ENCODE data around the gene MAP2. TPM values are rescaled to one million over a fixed set of nuclear protein-coding genes. Genes with fewer than 3 reads are reported as not detected.
A peak's percentile ranks its signal among the peaks of the same experiment; 100 is the strongest.

Gene MAP2
- total RNA-seq, 1 donor from 2014 or later: 16.5 TPM

DNA sequence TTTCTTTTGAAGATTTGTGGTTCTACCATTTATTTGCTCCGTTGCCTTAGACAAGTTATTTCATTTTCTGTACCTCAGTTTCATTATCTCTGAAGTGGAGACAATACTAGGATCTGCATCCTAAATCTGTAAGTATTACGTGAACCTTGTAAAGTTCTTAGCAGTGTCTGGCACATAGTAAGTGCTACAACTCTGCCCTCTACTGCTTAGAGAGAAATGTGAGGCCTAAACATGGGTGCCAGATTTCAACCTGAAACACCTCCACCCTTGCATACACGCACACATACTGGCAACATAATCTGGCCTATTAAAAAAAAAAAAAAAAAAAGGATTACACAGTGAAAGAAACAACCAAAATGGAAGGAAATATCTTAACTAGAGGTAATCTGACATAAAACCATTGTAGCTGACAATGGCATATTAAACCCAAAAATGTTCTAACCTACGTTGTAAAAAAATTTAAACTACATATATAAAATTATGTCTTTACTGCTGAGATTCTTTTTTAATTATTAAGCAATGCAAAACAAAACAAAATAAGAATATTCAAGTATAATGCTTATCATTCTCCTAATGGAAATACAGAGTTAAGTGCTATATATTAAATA, 132.6 kb downstream of the MAP2 start:
- no peak for DNase-seq (ENCODE audit: low spot score, unreplicated experiment)
- H3K27me3 Mint-ChIP-seq: no peaks in the 10 kb centered on the region
- H3K9me3 Mint-ChIP-seq (ENCODE audit: low read depth): no peaks in the 10 kb centered on the region
- H3K36me3 Mint-ChIP-seq (ENCODE audit: insufficient read depth): no peaks in the 10 kb centered on the region
- no peaks in the 10 kb centered on the region for H3K4me1 Mint-ChIP-seq (ENCODE audit: low read depth)
- H3K27ac Mint-ChIP-seq: no peak overlapping the region
- TF ChIP-seq, protein P1, sequence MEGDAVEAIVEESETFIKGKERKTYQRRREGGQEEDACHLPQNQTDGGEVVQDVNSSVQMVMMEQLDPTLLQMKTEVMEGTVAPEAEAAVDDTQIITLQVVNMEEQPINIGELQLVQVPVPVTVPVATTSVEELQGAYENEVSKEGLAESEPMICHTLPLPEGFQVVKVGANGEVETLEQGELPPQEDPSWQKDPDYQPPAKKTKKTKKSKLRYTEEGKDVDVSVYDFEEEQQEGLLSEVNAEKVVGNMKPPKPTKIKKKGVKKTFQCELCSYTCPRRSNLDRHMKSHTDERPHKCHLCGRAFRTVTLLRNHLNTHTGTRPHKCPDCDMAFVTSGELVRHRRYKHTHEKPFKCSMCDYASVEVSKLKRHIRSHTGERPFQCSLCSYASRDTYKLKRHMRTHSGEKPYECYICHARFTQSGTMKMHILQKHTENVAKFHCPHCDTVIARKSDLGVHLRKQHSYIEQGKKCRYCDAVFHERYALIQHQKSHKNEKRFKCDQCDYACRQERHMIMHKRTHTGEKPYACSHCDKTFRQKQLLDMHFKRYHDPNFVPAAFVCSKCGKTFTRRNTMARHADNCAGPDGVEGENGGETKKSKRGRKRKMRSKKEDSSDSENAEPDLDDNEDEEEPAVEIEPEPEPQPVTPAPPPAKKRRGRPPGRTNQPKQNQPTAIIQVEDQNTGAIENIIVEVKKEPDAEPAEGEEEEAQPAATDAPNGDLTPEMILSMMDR (IDR thresholded peaks at IDR 0.05; ENCODE audit: unreplicated experiment): peak; percentile 41
- H3K4me3 Mint-ChIP-seq (ENCODE audit: low read depth): no peak overlapping the region

DNA sequence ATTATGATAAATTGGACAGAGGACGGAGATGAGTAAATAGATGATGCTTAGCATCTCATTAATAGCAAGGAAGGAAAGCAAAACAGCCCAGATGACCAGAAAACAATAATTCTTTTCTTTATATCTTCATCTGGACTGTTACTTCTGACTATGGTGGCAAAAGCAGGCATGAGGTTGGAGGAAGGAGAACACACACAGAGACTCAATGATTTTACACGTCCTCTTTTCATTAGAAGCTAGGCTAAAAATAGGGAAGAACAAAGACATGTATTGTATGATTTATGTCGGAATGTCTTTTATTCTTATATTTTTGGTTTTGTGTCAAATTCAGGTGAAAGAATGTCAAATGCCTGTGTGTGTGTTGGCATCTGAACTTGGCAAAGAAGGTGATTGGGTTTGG, 137.1 kb downstream of the MAP2 start:
- Mint-ChIP-seq H3K4me1 (ENCODE audit: low read depth) (peaks cover 6% of the 10 kb centered on the region), H3K4me3 (ENCODE audit: low read depth) (no peak overlapping the region), H3K36me3 (ENCODE audit: insufficient read depth) (no peaks in the 10 kb centered on the region), H3K27me3 (no peaks in the 10 kb centered on the region), H3K9me3 (ENCODE audit: low read depth) (no peaks in the 10 kb centered on the region), H3K27ac (no peak overlapping the region)
- no peak for DNase-seq (ENCODE audit: low spot score, unreplicated experiment)
- TF ChIP-seq, protein P1 (IDR thresholded peaks at IDR 0.05; ENCODE audit: unreplicated experiment): no peak

DNA sequence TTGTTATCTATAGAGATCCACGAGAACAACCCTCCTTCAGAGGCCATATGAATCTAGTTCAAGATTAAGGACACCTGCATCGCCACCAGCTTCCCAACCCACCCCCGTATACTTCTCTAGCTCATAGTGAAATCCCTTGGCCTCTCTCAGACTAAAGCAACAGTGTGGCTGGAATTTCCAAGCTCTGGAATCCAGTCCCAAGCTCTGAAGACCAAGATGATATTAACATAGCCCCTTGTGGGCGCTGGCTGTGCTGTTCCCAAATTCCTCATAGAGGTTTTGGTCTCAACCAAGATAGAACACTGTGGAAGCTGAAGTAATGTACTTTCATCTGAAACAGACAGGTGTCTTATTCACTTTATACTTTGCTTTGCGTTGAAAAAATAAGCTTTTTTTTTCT, 139.6 kb downstream of the MAP2 start:
- H3K36me3 Mint-ChIP-seq (ENCODE audit: insufficient read depth): no peaks in the 10 kb centered on the region
- H3K4me3 Mint-ChIP-seq (ENCODE audit: low read depth): no peak overlapping the region
- no peaks in the 10 kb centered on the region for H3K27me3 Mint-ChIP-seq
- H3K27ac Mint-ChIP-seq: no peak overlapping the region
- DNase-seq (ENCODE audit: low spot score, unreplicated experiment): no peak
- TF ChIP-seq, protein P1 (IDR thresholded peaks at IDR 0.05; ENCODE audit: unreplicated experiment): no peak
- no peaks in the 10 kb centered on the region for H3K9me3 Mint-ChIP-seq (ENCODE audit: low read depth)
- peaks cover 14% of the 10 kb centered on the region for H3K4me1 Mint-ChIP-seq (ENCODE audit: low read depth)

DNA sequence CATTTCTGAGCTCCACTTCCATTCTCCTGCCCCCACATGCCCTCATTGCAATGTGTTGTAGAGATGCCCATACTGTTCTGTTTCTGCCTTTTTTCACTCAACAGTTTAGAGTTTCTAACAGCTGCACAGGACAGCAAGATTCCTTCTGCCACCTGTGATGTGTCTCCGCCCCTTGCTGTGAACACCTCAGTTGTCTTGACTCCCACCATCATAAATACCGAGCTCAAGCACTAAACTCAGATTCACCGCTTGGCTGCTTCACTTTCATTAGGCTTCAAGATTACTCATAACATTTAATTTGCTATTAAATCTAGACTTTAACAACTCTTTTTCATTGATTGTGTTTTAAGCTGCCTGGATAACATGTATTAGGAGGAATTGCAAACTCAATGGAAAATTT, 141.0 kb downstream of the MAP2 start:
- peaks cover 14% of the 10 kb centered on the region for H3K4me1 Mint-ChIP-seq (ENCODE audit: low read depth)
- no peak for DNase-seq (ENCODE audit: low spot score, unreplicated experiment)
- no peaks in the 10 kb centered on the region for H3K27me3 Mint-ChIP-seq
- H3K36me3 Mint-ChIP-seq (ENCODE audit: insufficient read depth): no peaks in the 10 kb centered on the region
- TF ChIP-seq, protein P1 (IDR thresholded peaks at IDR 0.05; ENCODE audit: unreplicated experiment): no peak
- no peaks in the 10 kb centered on the region for H3K9me3 Mint-ChIP-seq (ENCODE audit: low read depth)
- no peak overlapping the region for H3K4me3 Mint-ChIP-seq (ENCODE audit: low read depth)
- no peak overlapping the region for H3K27ac Mint-ChIP-seq

DNA sequence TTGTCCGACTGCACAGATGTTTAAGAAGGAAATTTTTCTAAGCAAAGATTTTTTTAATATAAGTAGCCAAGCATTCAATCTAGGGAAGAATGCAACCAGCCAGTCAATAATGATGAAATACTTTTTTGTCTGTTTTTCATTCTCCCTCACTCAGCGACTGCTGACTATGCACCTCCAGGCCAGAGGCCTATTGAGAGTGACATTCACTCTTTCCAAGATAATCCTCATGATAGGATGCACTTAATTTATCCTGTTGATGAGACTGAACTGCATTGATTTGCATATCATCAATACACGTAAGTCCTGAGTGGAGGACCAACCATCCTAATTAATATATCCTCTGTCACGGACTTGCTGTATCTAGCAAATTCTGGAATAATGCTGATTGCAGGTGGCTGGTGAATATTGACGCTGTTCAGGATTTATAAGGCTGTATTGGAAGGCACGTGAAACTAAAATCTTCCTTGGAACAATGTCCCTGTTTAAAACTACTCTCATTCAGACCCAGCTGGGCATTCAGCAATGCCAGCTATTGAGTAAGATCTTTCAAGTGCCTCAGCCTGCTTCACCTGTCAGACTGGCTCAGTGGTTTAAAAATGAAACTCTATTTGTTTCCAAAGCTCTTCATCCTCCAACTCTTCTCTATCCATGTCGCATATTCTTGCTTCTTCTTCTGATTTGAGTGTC, 142.2 kb downstream of the MAP2 start:
- H3K27ac Mint-ChIP-seq: no peak overlapping the region
- H3K4me3 Mint-ChIP-seq (ENCODE audit: low read depth): no peak overlapping the region
- TF ChIP-seq, protein P1 (IDR thresholded peaks at IDR 0.05; ENCODE audit: unreplicated experiment): no peak
- no peaks in the 10 kb centered on the region for H3K27me3 Mint-ChIP-seq
- H3K9me3 Mint-ChIP-seq (ENCODE audit: low read depth): no peaks in the 10 kb centered on the region
- DNase-seq (ENCODE audit: low spot score, unreplicated experiment): no peak
- no peaks in the 10 kb centered on the region for H3K36me3 Mint-ChIP-seq (ENCODE audit: insufficient read depth)
- H3K4me1 Mint-ChIP-seq (ENCODE audit: low read depth): peaks cover 14% of the 10 kb centered on the region
